HG03045 (cell line): ENCODE measurements around the gene TSHZ3.

ENCODE experiments used
- ATAC-seq: cut with Tn5 transposase; IDR thresholded peaks from one replicate; pipeline ENCODE4 v1.9.1; 2021; ENCODE audit warnings: mild to moderate bottlenecking, moderate library complexity; ENCODE audit not compliant: unreplicated experiment

Gene TSHZ3

GRCh38 chr19:31266196-31266595, 83.0 kb downstream of the TSHZ3 start:
- no peak for ATAC-seq

- no peak for ATAC-seq
These were observed 85.0 kb downstream of the TSHZ3 start for GRCh38 chr19:31264041-31264778.

GRCh38 chr19:31263328-31263727, 85.9 kb downstream of the TSHZ3 start:
- no peak for ATAC-seq

DNA sequence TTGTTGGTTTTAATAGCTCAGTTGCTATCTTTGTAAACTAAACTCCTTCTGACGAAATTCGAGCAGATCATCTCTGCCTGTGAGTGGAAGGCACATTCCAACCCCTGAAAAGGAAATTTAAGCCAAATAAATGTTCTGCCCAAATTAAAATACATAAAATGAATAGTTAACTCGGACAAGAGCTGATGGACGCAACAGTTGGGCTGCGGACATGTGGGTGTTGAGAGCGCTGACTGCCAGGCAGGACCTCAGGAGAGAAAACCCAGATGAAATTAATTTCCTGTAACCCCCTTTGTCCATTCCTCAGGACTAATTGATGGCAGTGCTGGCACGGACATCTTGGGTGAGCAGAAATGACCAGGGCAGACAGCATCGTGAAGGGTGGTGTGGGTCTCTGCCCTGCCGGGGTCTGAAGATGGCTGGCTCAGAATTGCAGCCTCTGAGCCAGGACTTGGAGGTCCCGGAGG, 86.5 kb downstream of the TSHZ3 start:
- no peak for ATAC-seq

- no peak for ATAC-seq
These were observed 87.5 kb downstream of the TSHZ3 start for GRCh38 chr19:31261603-31262212.

GRCh38 chr19:31261019-31261602, 88.1 kb downstream of the TSHZ3 start:
- no peak for ATAC-seq

DNA sequence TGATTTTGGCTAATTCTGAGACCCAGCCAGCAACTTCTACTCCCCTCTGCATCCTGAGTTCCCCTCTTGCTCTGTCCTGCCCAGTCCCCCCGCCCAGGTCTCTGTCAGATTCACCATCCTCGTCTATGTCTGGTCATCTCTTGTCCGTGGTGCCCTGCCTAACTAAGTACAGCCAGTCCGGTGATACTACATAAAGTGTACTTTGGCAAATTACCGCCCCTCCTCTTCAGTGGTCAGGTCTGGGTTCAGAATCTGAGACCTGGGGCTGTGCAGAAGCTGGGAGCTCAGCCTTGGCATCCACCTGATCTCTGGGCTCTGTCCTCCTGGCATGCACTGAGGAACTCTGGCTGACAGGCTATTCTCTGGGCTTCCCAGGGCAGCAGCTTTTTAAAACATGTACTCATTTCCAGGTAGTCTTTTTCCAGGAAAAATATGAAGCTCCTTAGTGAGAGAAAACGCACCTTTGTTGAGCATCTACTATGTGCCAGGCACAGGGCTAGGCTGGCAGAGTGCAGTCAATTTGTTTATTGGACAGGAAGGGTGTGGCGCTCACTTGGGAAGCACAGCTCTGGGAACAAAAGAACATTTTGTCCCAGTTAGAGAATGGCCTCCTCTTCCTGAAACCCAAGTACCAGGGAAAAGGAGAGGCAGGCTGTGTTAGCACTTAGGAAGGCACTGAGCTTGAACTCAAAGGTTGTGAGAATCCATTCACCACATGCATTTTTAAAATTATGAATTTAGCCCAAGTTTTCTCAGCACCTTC, 88.9 kb downstream of the TSHZ3 start:
- ATAC-seq, result no peak

GRCh38 chr19:31258211-31259052, 90.8 kb downstream of the TSHZ3 start:
- no peak for ATAC-seq

DNA sequence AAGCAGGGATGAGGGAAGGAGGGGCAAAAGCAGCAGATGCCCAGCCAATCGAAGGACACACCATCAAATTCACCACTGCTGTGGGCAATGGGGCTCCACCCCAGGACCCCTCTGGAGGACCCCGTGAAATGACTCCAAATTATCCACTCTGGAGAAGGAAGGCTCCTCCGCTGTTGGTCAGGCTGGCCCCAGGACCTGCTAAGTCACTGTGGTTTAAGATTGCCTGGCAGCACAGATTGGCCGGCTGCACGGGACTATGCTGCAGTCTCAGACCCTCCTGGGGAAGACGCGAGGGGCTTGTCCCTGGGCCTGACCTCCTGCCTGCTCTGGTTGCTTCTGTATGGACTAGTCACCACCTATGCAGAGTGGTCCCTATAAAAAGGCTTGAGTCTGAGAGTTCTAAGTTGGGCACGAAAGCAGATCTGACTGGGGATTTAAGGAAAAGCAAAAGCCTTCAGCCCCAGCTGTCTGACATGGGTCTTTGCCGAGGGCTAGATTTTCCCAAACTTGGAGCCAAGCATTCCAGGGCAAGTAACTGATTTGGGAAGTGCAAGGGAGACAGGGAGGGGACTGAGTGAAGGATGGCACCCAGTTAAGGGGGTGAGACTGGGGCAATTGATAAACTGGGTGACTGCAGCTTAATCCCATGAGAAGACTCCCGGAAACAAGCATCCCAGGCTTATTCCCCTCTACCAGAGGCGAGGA, 91.7 kb downstream of the TSHZ3 start:
- ATAC-seq, result no peak

DNA sequence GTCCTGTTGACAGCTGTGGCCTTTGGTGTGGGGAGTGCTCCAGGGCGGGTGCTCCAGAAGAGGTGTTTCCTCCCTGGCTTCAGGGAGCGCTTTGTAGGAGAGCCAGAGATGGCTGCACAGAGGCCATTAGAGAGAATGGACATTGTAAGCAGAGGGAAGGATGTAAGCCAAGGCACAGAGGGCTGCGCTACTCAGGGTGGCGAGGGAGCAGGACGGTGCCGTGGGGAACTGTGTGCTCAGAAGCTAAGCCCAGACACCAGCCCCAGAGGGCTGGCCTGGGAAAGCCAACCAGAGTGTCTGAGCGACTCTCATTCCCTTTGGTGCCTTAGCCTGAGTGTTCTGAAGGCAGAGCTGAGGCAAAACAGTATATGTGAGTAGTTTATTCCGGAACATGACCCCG, 92.2 kb downstream of the TSHZ3 start:
- ATAC-seq, result no peak

DNA sequence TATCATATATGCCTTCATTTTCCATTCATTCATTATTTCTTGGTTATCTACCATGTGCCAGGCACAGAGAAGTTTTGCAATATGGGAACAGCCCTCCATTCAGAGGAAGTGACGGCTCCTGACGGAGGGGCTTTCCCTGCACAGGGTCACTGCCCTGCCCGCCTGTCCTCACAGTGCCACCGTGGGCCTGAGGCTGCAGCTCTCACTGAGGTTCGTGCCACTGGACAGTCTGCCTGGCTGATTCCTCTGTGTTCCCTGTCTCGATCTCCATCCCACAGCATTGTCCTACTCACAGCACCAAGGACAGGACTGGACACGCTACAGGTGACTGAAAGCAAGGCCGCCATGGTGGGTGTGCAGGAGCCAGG, 92.7 kb downstream of the TSHZ3 start:
- ATAC-seq, result no peak

DNA sequence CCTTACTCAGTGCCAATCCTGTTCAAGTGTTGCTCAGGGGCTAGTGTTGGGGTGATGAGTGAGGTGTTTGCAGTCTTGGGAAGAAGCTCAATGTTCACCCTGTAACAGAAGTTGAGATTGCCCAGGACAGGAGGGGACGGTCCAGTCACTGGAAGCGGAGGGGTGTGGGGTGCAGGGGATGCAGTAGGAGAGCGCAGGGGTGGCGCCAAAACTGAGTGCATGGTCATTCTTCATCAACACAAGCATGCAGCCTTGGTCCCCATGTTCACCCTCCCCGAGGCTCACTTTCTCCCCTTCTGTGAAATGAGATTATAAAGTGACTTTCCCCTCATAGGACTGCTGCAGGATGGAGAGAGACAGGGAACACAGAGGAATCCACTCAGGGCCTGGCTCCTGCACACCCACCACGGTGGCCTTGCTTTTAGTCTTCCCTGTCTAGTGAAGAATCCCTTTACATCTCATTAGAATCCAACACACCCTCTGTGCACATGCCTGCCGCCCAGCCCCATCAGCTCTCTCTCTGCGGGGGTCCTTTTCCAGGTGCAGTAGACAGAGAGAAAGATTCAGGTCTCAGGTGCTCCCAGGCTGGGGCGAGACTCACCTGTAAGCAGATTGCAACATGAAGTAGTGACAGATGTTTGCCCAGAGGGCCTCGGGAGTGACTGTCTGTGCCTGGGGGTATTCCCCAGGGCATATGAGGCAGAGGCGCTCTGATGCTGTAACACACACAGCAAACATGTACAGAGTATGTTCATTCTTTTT, 93.2 kb downstream of the TSHZ3 start:
- ATAC-seq, result no peak

- no peak for ATAC-seq
These were observed 93.9 kb downstream of the TSHZ3 start for GRCh38 chr19:31255174-31255799.

GRCh38 chr19:31254611-31255010, 94.6 kb downstream of the TSHZ3 start:
- ATAC-seq, result no peak

DNA sequence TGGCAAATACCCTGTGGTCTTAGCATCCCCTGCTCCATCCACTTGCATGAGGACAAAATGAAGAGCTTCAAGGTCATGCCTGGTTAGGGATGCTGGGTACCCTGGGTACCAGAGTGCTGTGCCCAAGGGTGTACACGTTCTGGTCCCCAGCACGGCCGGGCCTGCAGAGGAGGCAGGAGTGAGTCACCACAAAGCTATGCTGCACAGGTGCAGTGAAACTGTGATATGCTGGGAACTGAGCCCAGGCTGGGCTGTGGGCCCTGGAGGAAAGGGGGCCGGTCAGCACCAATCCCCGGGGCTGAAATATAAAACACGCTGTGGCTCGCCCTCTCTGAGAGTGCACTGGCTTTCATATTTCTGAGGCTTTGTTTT, 95.1 kb downstream of the TSHZ3 start:
- ATAC-seq, result no peak

DNA sequence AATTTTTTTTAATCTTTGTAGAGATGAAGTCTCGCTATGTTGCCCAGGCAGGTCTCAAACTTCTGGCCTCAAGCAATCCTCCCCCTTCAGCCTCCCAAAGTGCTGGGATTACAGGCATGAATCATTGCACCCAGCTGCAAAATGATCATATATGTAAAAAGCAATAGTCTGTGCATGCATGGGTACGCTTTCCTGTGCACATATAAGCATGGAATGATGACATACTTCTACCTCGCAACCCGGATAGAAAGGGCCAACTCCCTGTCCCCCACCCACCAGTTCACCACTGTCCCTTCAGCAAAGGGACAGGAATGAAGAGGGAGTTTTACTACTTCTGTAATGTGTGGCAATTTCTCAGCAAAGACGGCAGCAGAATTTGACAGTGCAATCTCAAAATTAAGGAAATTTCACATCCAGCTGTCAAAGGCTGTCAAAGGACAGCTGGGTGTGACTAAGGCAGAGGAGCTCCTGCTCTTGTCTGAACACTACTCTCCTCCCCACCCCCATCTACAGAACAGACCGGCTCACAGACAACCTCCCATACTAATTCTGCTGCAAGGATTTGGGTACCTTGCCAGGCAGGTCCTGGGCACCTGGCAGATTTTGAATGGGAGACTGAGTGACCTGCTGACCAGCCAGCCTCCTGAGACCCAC, 95.6 kb downstream of the TSHZ3 start:
- no peak for ATAC-seq

- no peak for ATAC-seq
These were observed 96.8 kb downstream of the TSHZ3 start for GRCh38 chr19:31252441-31252840.

DNA sequence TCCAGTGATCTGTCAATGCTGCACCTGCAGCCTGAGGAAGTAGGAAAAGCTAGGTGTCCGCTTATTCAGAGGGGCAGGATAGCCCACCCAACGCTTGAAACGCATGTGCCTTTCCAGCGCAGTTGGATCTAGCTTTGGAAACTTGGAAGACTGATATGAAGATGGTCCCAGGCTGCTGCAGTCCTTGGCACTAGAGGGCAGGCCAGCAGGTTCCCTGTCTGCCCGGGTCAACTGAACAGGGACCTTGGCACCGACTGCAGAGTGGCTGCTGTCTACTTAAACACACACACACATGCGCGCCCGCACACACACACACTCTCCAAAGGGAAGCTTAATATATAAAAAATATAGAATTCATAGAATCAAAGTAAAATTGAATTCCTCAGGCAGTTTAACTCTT, 100.0 kb downstream of the TSHZ3 start:
- no peak for ATAC-seq
